Measurements from ENCODE around the gene EPB41L5.
"Not testable (repeated sequence)": the region's sequence is repeated elsewhere in the genome, so short reads cannot be mapped to it uniquely, and the experiment has no call there.

EPB41L5 gene

DNA sequence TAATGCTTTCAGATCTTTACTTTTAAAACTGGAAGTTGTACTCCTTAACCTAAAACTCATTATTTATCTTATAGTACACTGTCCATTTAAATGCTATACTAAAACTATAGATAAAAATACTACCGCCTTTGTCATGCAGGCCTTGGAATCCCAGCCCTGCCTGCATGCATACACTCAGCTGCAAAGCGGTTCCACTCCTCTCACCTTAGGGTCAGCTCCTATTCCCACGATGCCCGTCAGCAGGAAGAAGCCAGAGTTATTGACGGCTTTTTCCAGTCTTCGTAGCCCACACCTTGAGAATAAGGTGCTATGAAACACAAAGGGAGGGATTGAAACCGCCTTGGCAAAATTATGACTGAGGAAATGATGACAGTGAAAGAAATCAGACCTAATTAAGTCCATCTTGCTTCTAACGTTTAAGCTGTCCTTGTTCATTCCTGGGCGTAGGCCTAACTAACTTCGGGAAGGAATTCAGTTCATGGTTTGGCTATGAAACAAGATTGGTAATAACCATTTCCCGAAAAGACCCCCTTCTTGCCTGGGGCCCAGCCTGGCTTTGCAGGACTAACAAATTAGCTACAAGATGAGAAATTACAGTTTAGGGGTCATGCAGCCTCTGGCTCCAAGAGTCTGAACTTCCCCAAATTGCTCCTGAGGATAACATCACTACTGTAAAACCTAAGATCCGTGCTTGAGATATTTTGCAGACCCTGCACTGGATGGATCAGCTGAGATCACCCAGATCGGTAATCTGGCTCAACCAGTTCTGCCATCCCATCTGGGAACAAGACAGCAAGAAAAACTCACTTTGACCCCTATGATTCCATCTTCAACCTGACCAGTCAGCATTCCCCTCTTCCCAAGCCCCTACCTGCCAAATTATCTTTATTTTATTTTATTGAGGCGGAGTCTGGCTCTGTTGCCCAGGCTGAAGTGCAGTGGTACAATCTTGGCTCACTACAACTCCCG is 17.1 kb downstream of the EPB41L5 start:
- DNase-seq: no peak

DNA sequence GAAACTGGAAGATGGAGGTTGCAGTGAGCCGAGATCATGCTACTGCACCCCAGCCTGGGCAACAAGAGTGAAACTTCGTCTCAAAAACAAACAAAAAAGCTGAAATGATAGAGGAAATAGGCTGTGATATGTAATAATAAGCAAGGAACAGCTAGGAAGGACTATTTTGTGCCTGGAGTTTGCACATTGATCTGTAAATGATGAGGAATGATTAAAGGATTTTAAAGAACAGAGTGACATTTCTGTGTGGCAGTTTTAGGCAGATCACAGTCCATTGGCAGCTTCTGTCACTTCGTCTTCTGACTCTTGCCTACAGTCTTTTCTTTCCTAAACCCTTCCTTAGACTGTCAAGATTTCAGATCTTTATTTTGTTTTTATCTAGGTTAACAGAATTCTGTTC is 19.4 kb downstream of the EPB41L5 start:
- no peak for DNase-seq

DNA sequence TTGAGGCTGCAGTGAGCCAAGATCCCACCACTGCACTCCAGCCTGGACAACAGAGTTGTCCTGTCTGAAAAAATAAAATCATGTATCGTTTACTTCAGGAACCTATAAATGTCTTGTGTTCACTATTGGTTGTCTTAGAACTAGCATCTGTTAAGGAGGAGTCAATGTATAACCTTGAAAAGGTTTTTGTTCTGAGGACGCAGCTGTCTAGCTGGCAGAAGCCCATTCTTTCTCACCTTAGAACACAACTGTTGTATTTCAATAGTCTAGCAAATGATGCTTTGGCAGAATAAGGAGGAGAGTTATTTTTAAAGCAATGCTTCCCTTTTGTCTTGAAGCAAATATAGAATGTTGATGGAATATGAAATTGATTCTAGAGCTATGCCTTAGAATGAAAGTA is 21.1 kb downstream of the EPB41L5 start:
- DNase-seq: no peak

DNA sequence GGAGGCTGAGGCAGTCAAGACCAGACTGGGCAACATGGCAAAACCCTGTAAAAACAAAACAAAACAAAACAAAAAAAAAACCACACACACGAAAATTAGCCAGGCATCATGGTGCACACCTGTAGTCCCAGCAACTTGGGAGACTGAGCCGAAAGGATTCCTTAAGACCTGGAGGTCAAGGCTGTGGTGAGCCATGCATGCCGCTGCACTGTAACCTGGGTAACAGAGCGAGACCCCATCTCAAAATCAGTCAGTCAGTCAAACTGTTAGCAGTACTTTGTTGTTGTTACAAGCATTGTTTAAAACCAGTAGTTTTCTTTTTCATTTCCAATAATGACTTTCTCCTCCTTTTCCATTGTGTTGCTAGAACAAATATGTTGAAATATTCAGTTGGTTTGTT is 21.7 kb downstream of the EPB41L5 start:
- DNase-seq: no peak

DNA sequence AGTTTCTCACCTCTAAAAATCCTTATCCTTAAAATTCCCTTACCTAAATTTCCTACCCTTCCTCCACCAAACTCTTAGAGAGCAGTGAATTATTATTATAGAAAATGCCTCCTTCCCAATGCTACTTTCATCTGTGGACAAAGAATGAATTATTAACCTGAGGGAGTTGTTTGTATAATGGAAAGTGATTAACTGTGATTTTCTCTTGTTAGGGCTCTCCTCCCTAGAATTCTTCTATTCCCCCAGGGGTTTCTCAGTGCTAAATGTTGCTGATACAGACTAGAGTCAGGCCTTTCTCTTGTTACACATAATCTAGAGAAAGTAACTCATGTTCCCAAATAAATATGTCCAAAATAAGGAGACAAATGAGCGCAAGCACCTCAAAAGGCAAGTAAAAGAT is 23.3 kb downstream of the EPB41L5 start:
- no peak for DNase-seq

DNA sequence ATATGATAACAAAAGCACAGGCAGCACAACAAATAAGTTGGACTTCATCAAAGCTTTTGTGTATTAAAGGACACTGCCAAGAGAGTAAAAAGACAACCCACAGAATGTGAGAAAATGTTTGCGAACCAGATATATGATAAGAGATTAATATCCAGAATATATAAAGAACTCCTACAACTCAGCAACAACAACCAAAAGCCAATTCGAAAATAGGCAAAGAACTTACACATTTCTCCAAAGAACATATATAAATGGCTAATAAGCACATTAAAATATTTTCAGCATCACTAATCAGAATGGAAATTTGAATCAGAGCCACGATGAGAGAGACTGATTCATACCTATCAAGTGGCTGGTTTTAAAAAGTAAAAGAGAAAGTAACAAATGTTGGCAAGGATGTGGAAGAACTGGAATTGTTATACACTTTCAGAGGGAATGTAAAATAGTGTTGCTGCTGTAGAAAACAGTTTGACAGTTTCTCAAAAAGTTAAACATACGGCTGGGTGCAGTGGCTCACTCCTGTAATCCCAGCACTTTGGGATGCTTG is 25.2 kb downstream of the EPB41L5 start:
- peak; percentile 29 for DNase-seq

DNA sequence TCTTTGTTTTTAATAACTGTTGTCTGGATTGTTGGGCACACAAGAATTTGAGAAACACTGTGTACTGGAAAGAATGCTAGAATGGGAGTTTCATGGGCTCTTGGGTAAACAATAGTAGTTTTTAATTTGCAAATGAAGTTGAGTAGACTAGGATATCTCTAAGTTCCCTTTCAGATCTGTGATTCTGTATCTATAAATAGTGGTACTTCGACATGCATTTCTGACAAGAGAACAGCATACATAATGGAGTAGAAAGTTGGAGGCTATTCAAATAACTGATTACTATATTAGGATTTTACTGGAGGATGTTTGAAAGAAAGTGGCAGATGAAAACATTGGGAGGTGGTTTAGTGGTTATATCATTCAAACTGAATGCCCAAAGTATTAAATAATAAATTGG is 29.5 kb downstream of the EPB41L5 start:
- no peak for DNase-seq

DNA sequence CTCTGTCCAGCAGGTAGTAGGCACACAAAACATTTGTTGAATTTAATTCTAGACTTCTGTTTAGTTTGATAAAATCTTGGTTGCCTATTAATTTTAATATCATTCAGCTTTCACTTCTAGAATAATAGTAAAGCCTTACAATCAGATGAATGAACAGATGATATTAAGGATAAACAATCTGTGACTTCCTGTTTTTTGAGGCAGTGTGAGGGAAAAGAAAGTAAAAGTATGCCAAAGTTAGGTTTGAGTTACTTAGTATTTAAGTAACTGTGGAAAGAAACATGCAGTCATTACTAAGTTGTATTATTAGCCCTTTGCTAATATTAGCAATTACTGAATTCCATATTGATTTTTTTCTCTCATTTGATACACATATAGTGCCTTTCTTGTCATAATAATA is 31.5 kb downstream of the EPB41L5 start:
- DNase-seq: no peak

DNA sequence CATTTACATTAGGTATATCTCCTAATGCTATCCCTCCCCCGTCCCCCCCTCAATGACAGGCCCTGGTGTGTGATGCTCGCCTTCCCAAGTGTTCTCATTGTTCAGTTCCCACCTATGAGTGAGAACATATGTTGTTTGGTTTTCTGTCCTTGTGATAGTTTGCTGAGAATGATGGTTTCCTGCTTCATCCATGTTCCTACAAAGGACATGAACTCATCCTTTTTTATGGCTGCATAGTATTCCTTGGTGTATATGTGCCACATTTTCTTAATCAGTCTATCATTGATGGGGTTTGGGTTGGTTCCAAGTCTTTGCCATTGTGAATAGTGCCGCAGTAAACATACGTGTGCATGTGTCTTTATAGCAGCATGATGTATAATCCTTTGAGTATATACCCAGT is 32.9 kb downstream of the EPB41L5 start:
- DNase-seq: not testable (repeated sequence)

DNA sequence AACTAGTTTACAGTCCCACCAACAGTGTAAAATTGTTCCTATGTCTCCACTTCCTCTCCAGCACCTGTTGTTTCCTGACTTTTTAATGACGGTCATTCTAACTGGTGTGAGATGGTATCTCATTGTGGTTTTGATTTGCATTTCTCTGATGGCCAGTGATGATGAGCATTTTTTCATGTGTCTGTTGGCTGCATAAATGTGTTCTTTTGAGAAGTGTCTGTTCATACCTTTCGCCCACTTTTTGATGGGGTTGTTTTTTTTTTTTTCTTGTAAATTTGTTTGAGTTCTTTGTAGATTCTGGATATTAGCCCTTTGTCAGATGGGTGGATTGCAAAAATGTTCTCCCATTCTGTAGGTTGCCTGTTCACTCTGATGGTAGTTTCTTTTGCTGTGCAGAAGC is 33.4 kb downstream of the EPB41L5 start:
- not testable (repeated sequence) for DNase-seq

DNA sequence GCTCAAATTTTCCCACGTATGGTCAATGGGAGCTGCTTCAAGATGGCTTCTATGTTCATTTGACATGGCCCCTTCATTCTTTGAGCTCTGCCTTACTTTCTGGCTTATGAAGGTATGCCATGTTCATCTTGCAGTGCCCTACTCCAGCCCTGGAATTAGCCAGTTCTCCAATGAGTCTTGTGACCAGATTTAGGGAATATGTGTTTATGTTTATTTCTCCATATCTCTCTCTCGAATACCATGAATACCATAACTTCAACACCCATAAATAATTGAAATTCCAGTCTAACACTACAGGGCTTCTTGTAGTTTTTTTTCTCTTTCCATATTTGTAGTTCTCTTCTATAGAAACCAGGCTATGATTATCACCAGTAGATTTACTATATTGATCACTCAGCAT is 39.7 kb downstream of the EPB41L5 start:
- peak; percentile 45 for DNase-seq

DNA sequence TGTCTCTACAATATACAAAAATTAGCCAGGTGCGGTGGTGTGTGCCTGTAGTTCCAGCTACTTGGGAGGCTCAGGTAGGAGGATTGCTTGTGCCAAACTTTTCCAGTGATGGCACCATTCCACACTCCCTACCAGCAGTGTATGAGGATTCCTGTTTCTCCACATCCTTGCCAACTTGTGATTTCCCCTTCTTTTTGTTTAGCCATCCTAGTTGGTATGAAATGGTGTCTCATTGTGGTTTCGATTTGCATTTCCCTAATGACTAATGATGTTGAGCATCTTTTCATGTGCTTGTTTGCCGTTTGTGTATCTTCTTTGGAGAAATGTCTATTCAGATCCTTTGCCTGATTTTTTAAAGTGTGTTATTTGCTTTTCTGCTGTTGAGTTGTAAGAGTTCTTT is 41.0 kb downstream of the EPB41L5 start:
- peak; percentile 69 for DNase-seq

DNA sequence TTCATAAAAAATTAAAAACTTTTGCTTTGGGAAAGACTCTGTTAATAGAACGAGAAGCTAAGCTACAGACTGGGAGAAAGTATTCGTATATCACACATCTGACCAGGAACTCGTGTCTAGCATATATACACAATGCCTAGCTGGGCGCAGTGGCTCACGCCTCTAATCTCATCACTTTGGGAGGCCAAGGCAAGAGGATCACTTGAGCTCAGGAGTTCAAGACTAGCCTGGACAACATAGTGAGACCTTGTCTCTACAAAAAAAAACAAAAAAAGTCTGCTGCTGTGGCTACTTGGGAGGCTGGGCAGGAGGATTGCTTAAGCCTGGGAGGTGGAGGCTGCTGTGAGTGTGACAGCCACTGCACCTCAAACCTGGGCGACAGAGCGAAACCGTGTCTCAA is 46.6 kb downstream of the EPB41L5 start:
- DNase-seq: no peak

DNA sequence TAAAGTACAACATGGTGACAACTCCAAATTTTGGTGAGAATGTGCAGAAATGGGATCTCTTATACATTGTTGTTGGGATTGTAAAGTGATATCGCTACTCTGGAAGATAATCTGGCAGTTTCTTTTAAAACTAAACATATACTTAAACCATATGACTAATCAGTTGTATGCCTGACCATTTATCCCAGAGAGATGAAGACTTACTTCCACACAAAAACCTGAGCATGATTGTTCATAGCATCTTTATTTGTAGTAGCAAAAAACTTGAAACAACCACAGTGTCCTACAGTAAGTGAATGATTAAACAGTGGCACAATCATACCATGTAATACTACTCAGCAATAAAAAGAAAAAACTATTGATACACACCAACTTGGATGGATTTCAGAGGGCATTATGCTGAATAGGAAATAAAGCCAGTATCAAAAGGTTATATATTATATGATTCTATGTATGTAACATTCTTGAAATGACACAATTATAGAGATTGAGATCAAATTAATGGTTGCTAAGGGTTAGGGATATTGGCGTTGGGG is 47.3 kb downstream of the EPB41L5 start:
- no peak for DNase-seq

DNA sequence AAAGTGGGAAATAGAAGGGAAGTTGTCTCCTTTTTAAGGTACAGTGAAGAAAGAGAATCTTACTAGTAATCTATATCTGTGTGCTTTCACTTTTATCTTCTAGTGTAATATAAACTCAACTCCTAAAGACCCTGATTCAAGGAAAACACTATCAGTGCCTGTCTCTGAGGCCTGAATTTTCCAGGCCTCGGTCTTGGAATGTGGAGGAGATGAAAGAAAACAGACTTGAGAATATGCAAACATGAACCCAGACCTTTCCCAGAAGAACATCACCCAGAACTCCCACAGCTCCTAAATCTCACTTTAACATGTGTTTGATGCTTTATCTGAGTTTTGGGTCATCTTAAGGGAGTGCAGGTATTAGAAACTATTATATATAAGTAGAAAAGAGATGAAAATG is 51.8 kb downstream of the EPB41L5 start:
- no peak for DNase-seq

DNA sequence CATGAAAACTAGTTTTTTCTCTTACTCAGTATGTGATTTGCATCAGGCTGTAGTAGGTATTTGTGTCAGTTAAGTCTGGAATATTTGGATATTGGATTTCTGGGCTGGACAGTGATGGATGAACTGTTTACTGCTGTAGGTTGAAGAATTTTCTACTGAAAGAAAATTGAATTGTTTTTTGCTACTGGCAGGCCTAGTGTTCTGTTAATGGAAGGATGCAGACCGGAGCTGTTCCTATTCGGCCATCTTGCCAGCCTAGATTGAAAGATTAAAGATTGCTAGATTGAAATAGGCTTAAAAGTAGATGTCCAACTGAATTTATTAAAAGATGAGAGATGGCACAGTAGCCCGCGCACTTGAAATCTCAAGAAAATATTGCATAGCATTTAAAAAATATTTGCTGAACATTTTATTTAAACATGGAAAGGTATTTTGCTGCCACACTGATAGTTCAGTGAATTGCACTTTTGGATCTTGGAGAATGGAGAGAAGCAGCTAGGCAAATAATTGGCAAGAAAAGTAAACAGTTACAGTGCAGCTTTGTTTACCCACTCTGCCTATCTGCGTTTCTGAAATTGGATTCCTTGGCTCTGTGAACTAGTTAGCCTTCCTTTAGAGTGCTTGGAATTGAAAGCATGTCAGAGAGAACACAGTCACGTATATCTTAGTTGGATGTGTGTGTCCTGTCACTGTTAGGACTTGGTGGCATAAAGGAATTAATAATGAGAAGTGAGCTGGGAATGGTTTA is 54.1 kb downstream of the EPB41L5 start:
- DNase-seq: no peak

DNA sequence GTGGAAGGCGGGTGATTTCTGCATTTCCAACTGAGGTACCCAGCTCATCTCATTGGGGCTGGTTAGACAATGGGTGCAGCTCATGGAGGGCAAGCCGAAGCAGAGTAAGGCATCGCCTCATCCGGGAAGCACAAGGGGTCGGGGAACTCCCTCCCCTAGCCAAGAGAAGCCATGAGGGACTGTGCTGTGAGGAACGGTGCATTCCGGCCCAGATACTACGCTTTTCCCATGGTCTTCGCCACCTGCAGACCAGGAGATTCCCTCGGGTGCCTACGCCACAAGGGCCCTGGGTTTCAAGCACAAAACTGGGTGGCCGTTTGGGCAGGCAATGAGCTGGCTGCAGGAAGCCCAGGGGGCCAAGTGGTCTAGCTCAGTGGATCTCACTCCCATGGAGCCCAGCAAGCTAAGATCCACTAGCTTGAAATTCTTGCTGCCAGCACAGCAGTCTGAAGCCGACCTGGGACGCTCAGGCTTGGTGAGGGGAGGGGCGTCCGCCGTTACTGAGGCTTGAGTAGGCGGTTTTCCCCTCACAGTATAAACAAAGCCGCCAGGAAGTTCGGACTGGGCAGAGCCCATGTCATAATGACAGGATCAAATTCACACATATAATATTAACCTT is 55.3 kb downstream of the EPB41L5 start:
- not testable (repeated sequence) for DNase-seq

DNA sequence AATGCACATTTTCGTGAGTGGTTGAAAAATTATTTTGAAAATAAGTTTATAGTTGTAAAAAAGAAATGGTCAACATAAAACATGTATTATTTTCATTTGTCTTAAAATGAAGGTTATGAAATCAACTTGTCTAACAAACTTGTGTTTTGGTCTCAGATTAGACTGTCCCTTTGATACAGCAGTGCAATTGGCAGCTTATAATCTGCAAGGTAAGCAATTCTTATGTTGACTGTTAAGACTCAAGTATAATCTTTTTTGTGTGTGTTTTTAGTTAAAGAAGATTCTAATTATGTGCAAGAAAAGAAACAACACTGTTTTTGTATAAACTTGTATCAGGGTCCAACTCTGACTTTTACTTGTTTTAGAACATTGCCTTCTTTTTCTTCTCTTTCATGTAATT is 62.7 kb downstream of the EPB41L5 start:
- no peak for DNase-seq

DNA sequence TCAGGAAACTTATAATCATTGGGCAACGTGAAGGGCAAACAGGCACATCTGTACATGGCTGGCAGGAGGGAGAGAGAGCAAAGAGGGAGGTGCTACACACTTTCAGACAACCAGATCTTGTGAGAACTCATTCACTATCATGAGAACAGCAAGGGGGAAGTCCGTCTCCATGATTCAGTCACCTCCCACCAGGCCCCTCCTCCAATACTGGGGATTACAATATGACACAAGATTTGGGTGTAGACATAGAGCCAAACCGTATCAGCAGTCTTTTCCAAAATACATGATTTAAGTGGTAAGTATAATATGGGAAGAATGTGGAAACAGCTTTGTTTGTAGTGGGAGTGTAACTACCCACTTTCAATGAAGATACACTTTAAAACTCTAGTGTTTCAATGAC is 65.0 kb downstream of the EPB41L5 start:
- DNase-seq: no peak

DNA sequence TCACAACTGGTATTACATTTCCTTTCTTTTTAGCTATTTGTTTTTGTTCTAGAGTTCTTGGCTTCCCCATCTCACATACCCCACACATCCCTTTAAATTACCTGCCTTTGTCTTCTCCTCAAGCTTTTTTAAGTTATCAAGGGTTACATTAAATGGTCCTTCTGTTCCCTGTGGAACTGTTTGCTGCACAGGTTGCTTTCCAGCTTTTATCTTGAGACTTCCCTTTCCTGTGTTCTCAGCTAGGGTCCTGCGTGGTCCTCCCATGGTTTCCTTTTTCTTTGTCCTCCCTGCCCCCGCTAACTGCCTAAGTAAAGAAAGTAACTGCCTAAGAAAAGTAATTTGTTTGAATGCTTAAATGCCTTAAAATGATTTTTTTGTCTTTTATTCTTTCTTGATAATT is 66.8 kb downstream of the EPB41L5 start:
- DNase-seq: no peak

DNA sequence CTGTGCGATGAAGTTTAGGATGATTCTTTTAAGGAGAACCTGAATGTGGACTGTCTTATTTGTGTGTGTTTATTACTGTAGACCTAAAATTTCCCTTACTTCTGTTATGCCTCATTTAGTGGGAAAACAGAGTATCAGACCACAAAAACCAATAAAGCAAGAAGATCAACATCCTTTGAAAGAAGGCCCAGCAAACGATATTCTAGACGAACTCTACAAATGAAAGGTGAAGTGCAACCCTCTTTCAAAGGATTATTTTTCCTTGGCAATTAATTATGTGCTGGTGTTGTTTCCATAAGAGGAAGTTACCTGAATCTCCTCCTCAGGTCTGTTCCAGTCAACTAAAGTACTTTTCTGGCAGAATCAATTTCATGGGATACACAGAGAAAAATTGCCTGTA is 78.6 kb downstream of the EPB41L5 start:
- no peak for DNase-seq

DNA sequence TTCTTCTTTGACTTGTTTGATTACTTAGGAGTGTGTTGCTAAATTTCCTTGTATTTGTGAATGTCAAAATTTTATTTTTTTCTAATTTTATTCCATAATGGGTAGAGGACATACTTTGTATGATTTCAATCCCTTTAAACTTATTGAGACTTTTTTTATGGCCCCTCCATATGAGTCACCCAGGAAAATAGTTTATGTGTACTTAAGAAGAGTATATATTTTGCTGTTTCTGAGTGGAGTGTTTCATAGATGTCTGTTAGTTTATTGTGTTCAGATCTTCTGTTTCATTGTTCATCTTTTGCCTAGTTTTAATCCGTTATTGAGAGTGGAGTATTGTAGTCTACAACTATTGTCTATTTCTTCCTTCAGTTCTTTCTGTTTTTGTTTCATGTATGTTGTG is 81.9 kb downstream of the EPB41L5 start:
- DNase-seq: no peak

DNA sequence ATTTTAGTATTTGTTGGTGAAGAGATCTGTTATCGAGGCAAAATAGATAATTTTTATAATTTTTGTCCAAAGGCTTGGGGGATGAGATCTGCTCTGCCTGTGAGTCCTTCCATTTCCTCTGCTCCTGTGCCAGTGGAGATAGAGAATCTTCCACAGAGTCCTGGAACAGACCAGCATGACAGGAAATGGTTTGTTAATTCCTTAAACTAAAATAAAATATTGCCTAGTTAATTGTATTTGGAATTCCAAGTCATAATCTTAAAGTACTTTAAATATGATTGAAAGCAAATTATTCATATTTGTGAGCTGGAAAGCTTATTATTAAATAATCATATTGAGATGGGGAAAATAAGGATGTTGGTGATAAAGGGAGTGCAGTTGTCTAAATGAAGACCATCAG is 87.8 kb downstream of the EPB41L5 start:
- no peak for DNase-seq
